CD14-positive monocyte (primary cell): Measurements from ENCODE around the gene IQGAP2. TPM values are rescaled to one million over a fixed set of nuclear protein-coding genes. Genes with fewer than 3 reads are reported as not detected.

ENCODE experiments used
- DNase-seq, 3 donors: peaks; one replicate each; pipeline ENCODE4 v3.0.0-alpha.2; 2011 to 2022
- H2AFZ ChIP-seq: 2 replicates; pipeline ENCODE4 v1.6.0; 2012; ENCODE audit warnings: mild to moderate bottlenecking, low read depth, low read length, inconsistent platforms; ENCODE audit not compliant: insufficient read depth, poor library complexity, severe bottlenecking
- H3K27ac ChIP-seq, 2 donors: 1 replicate in 1 of 2; 2 replicates in 1 of 2; pipeline ENCODE4 v1.5.1; 2012 to 2013; ENCODE audit warnings: low read length in 2 of 2, control low read depth in 1 of 2, inconsistent platforms in 1 of 2, low read depth in 1 of 2, mild to moderate bottlenecking in 1 of 2
- H3K27me3 ChIP-seq, 2 donors: one replicate each; pipeline versions ENCODE4 v1.6.0 to v1.6.1; 2011 to 2013; ENCODE audit warnings: low read length in 2 of 2; ENCODE audit not compliant: control insufficient read depth in 2 of 2, insufficient read depth in 2 of 2
- H3K36me3 ChIP-seq, 2 donors: replicated peaks in 1 of 2; 1 replicate in 1 of 2; 2 replicates in 1 of 2; pipeline versions ENCODE4 v1.5.1 to v1.6.1; 2012 to 2013; ENCODE audit warnings: low read length in 2 of 2, control low read depth in 1 of 2, inconsistent platforms in 1 of 2, mild to moderate bottlenecking in 1 of 2; ENCODE audit not compliant: insufficient read depth in 2 of 2, control insufficient read depth in 1 of 2
- H3K4me1 ChIP-seq, 2 donors: 1 replicate in 1 of 2; 2 replicates in 1 of 2; pipeline versions ENCODE4 v1.5.1 to v1.6.1; 2012 to 2013; ENCODE audit warnings: low read length in 2 of 2, control low read depth in 1 of 2, inconsistent platforms in 1 of 2, mild to moderate bottlenecking in 1 of 2, moderate library complexity in 1 of 2; ENCODE audit not compliant: insufficient read depth in 2 of 2, control insufficient read depth in 1 of 2
- H3K4me2 ChIP-seq: replicated peaks from 2 replicates; pipeline ENCODE3; 2012; ENCODE audit warnings: low read length, moderate library complexity, mild to moderate bottlenecking; ENCODE audit not compliant: poor library complexity, severe bottlenecking; ENCODE audit errors: extremely low read depth
- H3K4me3 ChIP-seq, 3 experiments: fragments of 200-600 bp in 1 of 3; sonication (generic) in 1 of 3; replicated peaks in 1 of 3; 1 replicate in 2 of 3; 2 replicates in 1 of 3; pipeline ENCODE4 v1.5.1; 2011 to 2013; ENCODE audit warnings: low read length in 3 of 3, mild to moderate bottlenecking in 3 of 3, control low read depth in 2 of 3, low read depth in 2 of 3, inconsistent platforms in 1 of 3, moderate library complexity in 1 of 3
- H3K79me2 ChIP-seq: 2 replicates; pipeline ENCODE4 v1.6.0; 2012; ENCODE audit warnings: mild to moderate bottlenecking, control low read depth, inconsistent platforms, low read length, moderate library complexity; ENCODE audit not compliant: insufficient read depth
- H3K9ac ChIP-seq: 2 replicates; pipeline ENCODE4 v1.6.0; 2017; ENCODE audit warnings: low read length, mild to moderate bottlenecking; ENCODE audit not compliant: insufficient read depth, poor library complexity, severe bottlenecking
- H3K9me3 ChIP-seq, 2 donors: replicated peaks in 1 of 2; 1 replicate in 1 of 2; 2 replicates in 1 of 2; pipeline versions ENCODE4 v1.5.1 to v1.6.1; 2012 to 2013; ENCODE audit warnings: low read length in 2 of 2, control low read depth in 1 of 2; ENCODE audit not compliant: control insufficient read depth in 1 of 2, insufficient read depth in 1 of 2
- H4K20me1 ChIP-seq: 2 replicates; pipeline ENCODE4 v1.6.0; 2012; ENCODE audit warnings: mild to moderate bottlenecking, low read length, control low read depth, moderate library complexity; ENCODE audit not compliant: insufficient read depth
- H3K27ac Mint-ChIP-seq, 7 donors: one replicate each; pipeline ENCODE4 v1.8.0; 2020; ENCODE audit warnings: mild to moderate bottlenecking in 7 of 7, mixed read lengths in 7 of 7, moderate library complexity in 6 of 7, inconsistent platforms in 2 of 7
- H3K27me3 Mint-ChIP-seq, 3 donors: one replicate each; pipeline ENCODE4 v1.8.0; 2021 to 2022; ENCODE audit warnings: low read depth in 3 of 3, mild to moderate bottlenecking in 3 of 3, mixed read lengths in 3 of 3, moderate library complexity in 3 of 3, inconsistent platforms in 1 of 3
- H3K36me3 Mint-ChIP-seq, 2 donors: one replicate each; pipeline ENCODE4 v1.8.0; 2020; ENCODE audit warnings: mixed read lengths in 2 of 2, inconsistent platforms in 1 of 2, mild to moderate bottlenecking in 1 of 2
- H3K4me1 Mint-ChIP-seq: one replicate; pipeline ENCODE4 v1.8.0; 2020; ENCODE audit warnings: mild to moderate bottlenecking, mixed read lengths
- H3K4me3 Mint-ChIP-seq, 2 donors: one replicate each; pipeline ENCODE4 v1.8.0; 2020; ENCODE audit warnings: mild to moderate bottlenecking in 2 of 2, mixed read lengths in 2 of 2, moderate library complexity in 1 of 2
- H3K9me3 Mint-ChIP-seq, 7 donors: one replicate each; pipeline ENCODE4 v1.8.0; 2020 to 2022; ENCODE audit warnings: mixed read lengths in 7 of 7, mild to moderate bottlenecking in 6 of 7, moderate library complexity in 6 of 7, inconsistent platforms in 2 of 7
- WGBS: methylation state at CpG from one replicate; pipeline ENCODE4 v1.1.5; 2013; ENCODE audit warnings: missing lambda C conversion rate; ENCODE audit not compliant: insufficient coverage; 5-methylcytosine and 5-hydroxymethylcytosine counted together
- intact Hi-C, 2 donors: fragments of 100-400 bp; cut with micrococcal nuclease; formaldehyde crosslinking; loops; one replicate each; pipeline versions ENCODE4 v1.15.0 to v1.15.1; 2023
- polyA plus RNA-seq, 3 donors: library from polyadenylated mRNA; depleted of rRNA in 1 of 3; unstranded in 2 of 3; stranded (reverse) in 1 of 3; fragments of 300-500 nt in 2 of 3; fragments of >200 nt in 1 of 3; fragmentation: Illumina TruSeq in 2 of 3; gene quantifications; 1 replicate in 2 of 3; 2 replicates in 1 of 3; pipeline ENCODE4 v1.2.3, GENCODE V29; 2012 to 2021
- TF ChIP-seq, protein P1 (sequence below): fragments of 200-600 bp; IDR thresholded peaks from one replicate; pipeline ENCODE4 v1.8.0; 2022; ENCODE audit warnings: antibody characterized with exemption, mild to moderate bottlenecking

Gene IQGAP2
- polyA plus RNA-seq, 3 donors: 21.4 to 50.9 (median 35.4) TPM

DNA sequence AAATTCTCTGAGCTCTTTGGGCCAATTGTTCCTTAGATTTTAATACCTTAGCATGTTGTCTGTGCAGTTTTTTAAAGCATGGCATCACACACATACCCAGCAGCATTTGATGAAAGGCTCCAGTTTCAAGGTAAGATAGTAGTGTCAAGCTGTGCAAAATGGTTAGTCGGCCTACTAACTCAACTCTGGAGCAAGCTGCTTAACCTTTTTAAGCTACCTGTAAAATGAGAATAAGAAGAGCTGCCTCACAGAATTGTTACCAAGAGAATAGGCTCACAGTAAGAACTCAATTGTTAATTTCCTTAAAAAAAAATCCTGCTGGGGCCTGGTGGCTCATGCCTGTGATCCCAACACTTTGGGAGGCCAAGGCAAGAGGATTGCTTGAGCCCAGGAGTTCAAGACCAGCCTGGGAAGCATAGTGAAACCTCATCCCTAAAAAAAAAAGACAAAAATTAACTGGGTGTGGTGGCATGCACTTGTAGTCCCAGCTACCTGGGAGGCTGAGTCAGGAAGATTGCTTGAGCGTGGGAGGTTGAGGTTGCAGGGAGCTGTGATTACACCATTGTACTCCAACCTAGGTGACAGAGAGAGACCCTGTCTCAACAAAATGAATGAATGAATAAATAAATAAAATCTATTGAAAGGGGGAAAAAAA lies 96.5 kb downstream of the IQGAP2 start:
- WGBS: no CpG with 5 or more reads among the region's 2 CpGs
- H3K4me3 Mint-ChIP-seq: no peak overlapping the region
- H3K27me3 ChIP-seq: no peaks in the 10 kb centered on the region

DNA sequence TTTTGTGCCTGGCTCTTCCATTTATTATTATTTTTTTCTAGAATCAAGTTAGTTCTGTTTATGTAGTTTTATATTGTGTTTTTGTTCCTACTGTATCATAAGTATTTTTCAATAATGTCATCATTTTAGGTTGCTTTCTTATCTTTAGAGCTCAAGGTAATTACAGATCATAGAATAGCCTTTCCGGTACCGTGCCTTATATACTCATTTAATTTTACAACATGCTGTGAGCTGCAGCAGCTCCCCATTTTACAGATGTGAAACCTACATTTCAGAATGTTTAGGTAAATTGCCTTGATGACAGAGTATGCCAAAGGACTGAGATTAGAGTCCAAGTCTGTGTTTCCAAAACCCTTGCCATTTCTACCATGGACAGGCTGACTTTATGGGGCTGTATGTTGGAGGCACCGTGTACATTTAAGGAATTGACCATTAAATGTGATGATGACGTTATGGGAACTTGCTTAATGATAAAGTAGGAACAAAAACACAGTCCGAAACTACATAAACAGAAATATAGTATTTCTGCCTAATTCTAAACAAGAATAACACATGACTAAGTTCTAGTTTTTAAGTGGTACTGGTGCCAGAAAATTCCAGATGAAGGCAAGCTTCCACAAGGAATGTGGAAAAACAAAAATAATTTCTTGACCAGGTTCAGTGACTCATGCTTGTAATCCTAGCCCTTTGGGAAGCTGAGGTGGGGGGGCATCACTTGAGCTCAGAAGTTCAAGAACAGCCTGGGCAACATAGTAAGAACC lies 97.7 kb downstream of the IQGAP2 start:
- Histone ChIP-seq H3K27me3 (no peaks in the 10 kb centered on the region), H3K79me2 (peaks cover 96% of the 10 kb centered on the region), H3K27ac (peak overlapping the region in 1 of 2 donors; percentile 53), H3K4me2 (no peak overlapping the region), H2AFZ (no peak overlapping the region), H4K20me1 (peaks cover 100% of the 10 kb centered on the region), H3K4me1 (peaks cover 13 to 15% of the 10 kb centered on the region in 2 donors), H3K9me3 (no peaks in the 10 kb centered on the region), H3K36me3 (no peaks in the 10 kb centered on the region), H3K4me3 (no peak overlapping the region), H3K9ac (no peak overlapping the region)
- H3K4me3 Mint-ChIP-seq: no peak overlapping the region
- H3K27ac Mint-ChIP-seq: peak overlapping the region in 3 of 7 donors; percentile 5 to 20 (median 9)
- peaks cover 40% of the 10 kb centered on the region for H3K4me1 Mint-ChIP-seq
- intact Hi-C loops: no loop called here
- WGBS: no CpG with 5 or more reads among the region's 5 CpGs
- TF ChIP-seq, protein P1, sequence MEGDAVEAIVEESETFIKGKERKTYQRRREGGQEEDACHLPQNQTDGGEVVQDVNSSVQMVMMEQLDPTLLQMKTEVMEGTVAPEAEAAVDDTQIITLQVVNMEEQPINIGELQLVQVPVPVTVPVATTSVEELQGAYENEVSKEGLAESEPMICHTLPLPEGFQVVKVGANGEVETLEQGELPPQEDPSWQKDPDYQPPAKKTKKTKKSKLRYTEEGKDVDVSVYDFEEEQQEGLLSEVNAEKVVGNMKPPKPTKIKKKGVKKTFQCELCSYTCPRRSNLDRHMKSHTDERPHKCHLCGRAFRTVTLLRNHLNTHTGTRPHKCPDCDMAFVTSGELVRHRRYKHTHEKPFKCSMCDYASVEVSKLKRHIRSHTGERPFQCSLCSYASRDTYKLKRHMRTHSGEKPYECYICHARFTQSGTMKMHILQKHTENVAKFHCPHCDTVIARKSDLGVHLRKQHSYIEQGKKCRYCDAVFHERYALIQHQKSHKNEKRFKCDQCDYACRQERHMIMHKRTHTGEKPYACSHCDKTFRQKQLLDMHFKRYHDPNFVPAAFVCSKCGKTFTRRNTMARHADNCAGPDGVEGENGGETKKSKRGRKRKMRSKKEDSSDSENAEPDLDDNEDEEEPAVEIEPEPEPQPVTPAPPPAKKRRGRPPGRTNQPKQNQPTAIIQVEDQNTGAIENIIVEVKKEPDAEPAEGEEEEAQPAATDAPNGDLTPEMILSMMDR: no peak
- H3K36me3 Mint-ChIP-seq: peaks cover 6 to 11% of the 10 kb centered on the region in 2 donors
- H3K27me3 Mint-ChIP-seq: peaks cover 0 to 2% (median 2%) of the 10 kb centered on the region in 3 donors
- H3K9me3 Mint-ChIP-seq: no peaks in the 10 kb centered on the region
- DNase-seq: peak in 1 of 3 donors; percentile 15

More for the DNA sequence above, 96.5 kb downstream of the IQGAP2 start:
- H2AFZ ChIP-seq: no peak overlapping the region
- intact Hi-C loops: no loop called here
- peak overlapping the region in 3 of 7 donors; percentile 56 to 81 (median 78) for H3K27ac Mint-ChIP-seq
- TF ChIP-seq, protein P1: no peak
- no peaks in the 10 kb centered on the region for H3K36me3 ChIP-seq
- peaks cover 0 to 2% (median 0%) of the 10 kb centered on the region in 3 donors for H3K27me3 Mint-ChIP-seq
- H3K79me2 ChIP-seq: peaks cover 96% of the 10 kb centered on the region
- peaks cover 98% of the 10 kb centered on the region for H4K20me1 ChIP-seq
- H3K4me3 ChIP-seq: no peak overlapping the region
- no peaks in the 10 kb centered on the region for H3K9me3 Mint-ChIP-seq
- H3K4me2 ChIP-seq: no peak overlapping the region
- H3K36me3 Mint-ChIP-seq: peaks cover 6 to 12% of the 10 kb centered on the region in 2 donors
- no peaks in the 10 kb centered on the region for H3K9me3 ChIP-seq
- peaks cover 8 to 13% of the 10 kb centered on the region in 2 donors for H3K4me1 ChIP-seq
- H3K9ac ChIP-seq: no peak overlapping the region
- H3K27ac ChIP-seq: peak overlapping the region in 1 of 2 donors; percentile 16
- H3K4me1 Mint-ChIP-seq: peaks cover 36% of the 10 kb centered on the region
- DNase-seq: no peak
